ENCODE results near the gene C10orf143.
"Not testable (repeated sequence)": the region's sequence is repeated elsewhere in the genome, so short reads cannot be mapped to it uniquely, and the experiment has no call there.

C10orf143 gene

GRCh38 chr10:130027716-130028464, 82.7 kb downstream of the C10orf143 start:
- DNase-seq, result no peak

- no peak for DNase-seq
These were observed 83.8 kb downstream of the C10orf143 start for GRCh38 chr10:130026670-130027456.

- DNase-seq, result no peak
These were observed 84.7 kb downstream of the C10orf143 start for GRCh38 chr10:130025811-130026485.

GRCh38 chr10:130025326-130025725, 85.3 kb downstream of the C10orf143 start:
- no peak for DNase-seq

GRCh38 chr10:130024779-130025325, 85.8 kb downstream of the C10orf143 start:
- no peak for DNase-seq

- not testable (repeated sequence) for DNase-seq
These were observed 86.3 kb downstream of the C10orf143 start for GRCh38 chr10:130024326-130024725.

GRCh38 chr10:130023454-130024230, 87.0 kb downstream of the C10orf143 start:
- DNase-seq, result no peak

GRCh38 chr10:130022511-130023299, 87.9 kb downstream of the C10orf143 start:
- DNase-seq, result no peak

- DNase-seq, result no peak
These were observed 88.5 kb downstream of the C10orf143 start for GRCh38 chr10:130022086-130022485.

GRCh38 chr10:130021383-130021950, 89.2 kb downstream of the C10orf143 start:
- DNase-seq, result no peak

- DNase-seq, result no peak
These were observed 89.8 kb downstream of the C10orf143 start for GRCh38 chr10:130020651-130021382.

- DNase-seq, result no peak
These were observed 91.9 kb downstream of the C10orf143 start for GRCh38 chr10:130018730-130019185.

- DNase-seq, result no peak
These were observed 92.4 kb downstream of the C10orf143 start for GRCh38 chr10:130018265-130018664.

GRCh38 chr10:130017631-130018022, 93.0 kb downstream of the C10orf143 start:
- DNase-seq, result no peak

GRCh38 chr10:130016993-130017630, 93.5 kb downstream of the C10orf143 start:
- no peak for DNase-seq

- no peak for DNase-seq
These were observed 94.5 kb downstream of the C10orf143 start for GRCh38 chr10:130016095-130016494.

- no peak for DNase-seq
These were observed 95.4 kb downstream of the C10orf143 start for GRCh38 chr10:130015075-130015695.

- DNase-seq, result no peak
These were observed 96.2 kb downstream of the C10orf143 start for GRCh38 chr10:130014263-130015074.

Data from NCI-H1694 treated with DMSO at 0.1 percent for 48 hours (cell line).